ENCODE measurements around the gene SND1.

The SND1 gene

GRCh38 chr7:127840226-127840951, 188.4 kb downstream of the SND1 start:
- no peak for DNase-seq (ENCODE audit: low read depth, low spot score)
- no peak overlapping the region for H3K4me3 ChIP-seq
- H3K9me3 ChIP-seq (ENCODE audit: low read depth, low read length) = no peaks in the 10 kb centered on the region
- no peak overlapping the region for H3K27ac ChIP-seq
- no peak overlapping the region for H3K9ac ChIP-seq (ENCODE audit: insufficient read length)
- TF ChIP-seq EZH2 (IDR thresholded peaks at IDR 0.05) = no peak
- TF ChIP-seq FOXP2 (optimal IDR thresholded peaks at IDR 0.05; ENCODE audit: control extremely low read depth, extremely low read length, insufficient read depth) = no peak
- TF ChIP-seq POLR2AphosphoS5 (IDR thresholded peaks at IDR 0.05; ENCODE audit: borderline replicate concordance, low read depth, low read length) = no peak
- peaks cover 20% of the 10 kb centered on the region for H3K36me3 ChIP-seq (ENCODE audit: insufficient read depth, low read length)

GRCh38 chr7:127844165-127844564, 192.2 kb downstream of the SND1 start:
- TF ChIP-seq FOXP2 (optimal IDR thresholded peaks at IDR 0.05; ENCODE audit: control extremely low read depth, extremely low read length, insufficient read depth) = no peak
- no peak for TF ChIP-seq EZH2 (IDR thresholded peaks at IDR 0.05)
- TF ChIP-seq POLR2AphosphoS5 (IDR thresholded peaks at IDR 0.05; ENCODE audit: borderline replicate concordance, low read depth, low read length) = no peak
- Histone ChIP-seq H3K36me3 (ENCODE audit: insufficient read depth, low read length) (peaks cover 22% of the 10 kb centered on the region), H3K9me3 (ENCODE audit: low read depth, low read length) (no peaks in the 10 kb centered on the region), H3K27ac (no peak overlapping the region), H3K4me3 (no peak overlapping the region), H3K9ac (ENCODE audit: insufficient read length) (no peak overlapping the region)
- no peak for DNase-seq (ENCODE audit: low read depth, low spot score)

- Histone ChIP-seq H3K9ac (ENCODE audit: insufficient read length) (no peak overlapping the region), H3K9me3 (ENCODE audit: low read depth, low read length) (no peaks in the 10 kb centered on the region), H3K27ac (no peak overlapping the region), H3K4me3 (no peak overlapping the region), H3K36me3 (ENCODE audit: insufficient read depth, low read length) (peaks cover 26% of the 10 kb centered on the region)
- DNase-seq (ENCODE audit: low read depth, low spot score) = no peak
- TF ChIP-seq POLR2AphosphoS5 (IDR thresholded peaks at IDR 0.05; ENCODE audit: borderline replicate concordance, low read depth, low read length) (no peak), EZH2 (IDR thresholded peaks at IDR 0.05) (no peak), FOXP2 (optimal IDR thresholded peaks at IDR 0.05; ENCODE audit: control extremely low read depth, extremely low read length, insufficient read depth) (no peak)
Measured at GRCh38 chr7:127844707-127845331, 192.8 kb downstream of the SND1 start.

- H3K36me3 ChIP-seq (ENCODE audit: insufficient read depth, low read length) = peaks cover 26% of the 10 kb centered on the region
- no peak overlapping the region for H3K9ac ChIP-seq (ENCODE audit: insufficient read length)
- H3K27ac ChIP-seq = no peak overlapping the region
- H3K4me3 ChIP-seq = no peak overlapping the region
- TF ChIP-seq FOXP2 (optimal IDR thresholded peaks at IDR 0.05; ENCODE audit: control extremely low read depth, extremely low read length, insufficient read depth) (no peak), POLR2AphosphoS5 (IDR thresholded peaks at IDR 0.05; ENCODE audit: borderline replicate concordance, low read depth, low read length) (no peak), EZH2 (IDR thresholded peaks at IDR 0.05) (no peak)
- H3K9me3 ChIP-seq (ENCODE audit: low read depth, low read length) = no peaks in the 10 kb centered on the region
- DNase-seq (ENCODE audit: low read depth, low spot score) = no peak
Measured at GRCh38 chr7:127845522-127846214, 193.7 kb downstream of the SND1 start.

- Histone ChIP-seq H3K4me3 (no peak overlapping the region), H3K9me3 (ENCODE audit: low read depth, low read length) (no peaks in the 10 kb centered on the region), H3K9ac (ENCODE audit: insufficient read length) (no peak overlapping the region), H3K36me3 (ENCODE audit: insufficient read depth, low read length) (peaks cover 26% of the 10 kb centered on the region), H3K27ac (no peak overlapping the region)
- no peak for DNase-seq (ENCODE audit: low read depth, low spot score)
- TF ChIP-seq EZH2 (IDR thresholded peaks at IDR 0.05) (no peak), POLR2AphosphoS5 (IDR thresholded peaks at IDR 0.05; ENCODE audit: borderline replicate concordance, low read depth, low read length) (no peak), FOXP2 (optimal IDR thresholded peaks at IDR 0.05; ENCODE audit: control extremely low read depth, extremely low read length, insufficient read depth) (no peak)
Measured at GRCh38 chr7:127847641-127848040, 195.6 kb downstream of the SND1 start.

- Histone ChIP-seq H3K36me3 (ENCODE audit: insufficient read depth, low read length) (peaks cover 20% of the 10 kb centered on the region), H3K4me3 (no peak overlapping the region), H3K9ac (ENCODE audit: insufficient read length) (no peak overlapping the region), H3K9me3 (ENCODE audit: low read depth, low read length) (no peaks in the 10 kb centered on the region), H3K27ac (no peak overlapping the region)
- DNase-seq (ENCODE audit: low read depth, low spot score) = no peak
- TF ChIP-seq FOXP2 (optimal IDR thresholded peaks at IDR 0.05; ENCODE audit: control extremely low read depth, extremely low read length, insufficient read depth) (no peak), POLR2AphosphoS5 (IDR thresholded peaks at IDR 0.05; ENCODE audit: borderline replicate concordance, low read depth, low read length) (no peak), EZH2 (IDR thresholded peaks at IDR 0.05) (no peak)
Measured at GRCh38 chr7:127848241-127848640, 196.2 kb downstream of the SND1 start.

GRCh38 chr7:127850195-127850594, 198.2 kb downstream of the SND1 start:
- Histone ChIP-seq H3K4me3 (no peak overlapping the region), H3K9me3 (ENCODE audit: low read depth, low read length) (no peaks in the 10 kb centered on the region), H3K36me3 (ENCODE audit: insufficient read depth, low read length) (peaks cover 8% of the 10 kb centered on the region; the same call in 1 of the 2 replicates), H3K9ac (ENCODE audit: insufficient read length) (no peak overlapping the region), H3K27ac (no peak overlapping the region)
- no peak for TF ChIP-seq EZH2 (IDR thresholded peaks at IDR 0.05)
- no peak for TF ChIP-seq FOXP2 (optimal IDR thresholded peaks at IDR 0.05; ENCODE audit: control extremely low read depth, extremely low read length, insufficient read depth)
- no peak for TF ChIP-seq POLR2AphosphoS5 (IDR thresholded peaks at IDR 0.05; ENCODE audit: borderline replicate concordance, low read depth, low read length)
- DNase-seq (ENCODE audit: low read depth, low spot score) = no peak

- TF ChIP-seq FOXP2 (optimal IDR thresholded peaks at IDR 0.05; ENCODE audit: control extremely low read depth, extremely low read length, insufficient read depth) (no peak), POLR2AphosphoS5 (IDR thresholded peaks at IDR 0.05; ENCODE audit: borderline replicate concordance, low read depth, low read length) (no peak), EZH2 (IDR thresholded peaks at IDR 0.05) (no peak)
- no peak overlapping the region for H3K4me3 ChIP-seq
- no peak overlapping the region for H3K27ac ChIP-seq
- no peaks in the 10 kb centered on the region for H3K9me3 ChIP-seq (ENCODE audit: low read depth, low read length)
- DNase-seq (ENCODE audit: low read depth, low spot score) = no peak
- H3K36me3 ChIP-seq (ENCODE audit: insufficient read depth, low read length) = peaks cover 2% of the 10 kb centered on the region; the same call in 1 of the 2 replicates
- no peak overlapping the region for H3K9ac ChIP-seq (ENCODE audit: insufficient read length)
Measured at GRCh38 chr7:127854383-127854782, 202.4 kb downstream of the SND1 start.
